Esophagus muscularis mucosa (tissue), 4 donors: ENCODE results near the gene SNAPC4.

Experiments used
- EP300 ChIP-seq: sonication (generic); formaldehyde crosslinking; IDR thresholded peaks from one replicate; pipeline ENCODE4 v1.6.1; 2017; ENCODE audit warnings: antibody characterized with exemption
- POLR2A ChIP-seq: fragments of 450-650 bp; IDR thresholded peaks from one replicate; pipeline ENCODE4 v1.6.1; 2017; ENCODE audit warnings: antibody characterized with exemption, moderate library complexity, mild to moderate bottlenecking, low read depth
- TF ChIP-seq, protein P1 (sequence below), 3 experiments: fragments of 200-600 bp in 2 of 3; fragments of 450-650 bp in 1 of 3; sonication (generic) in 2 of 3; IDR thresholded peaks; one replicate each; pipeline ENCODE4 v1.5.1; 2017 to 2019; ENCODE audit warnings: antibody characterized with exemption in 3 of 3, mild to moderate bottlenecking in 2 of 3, moderate library complexity in 1 of 3

DNA sequence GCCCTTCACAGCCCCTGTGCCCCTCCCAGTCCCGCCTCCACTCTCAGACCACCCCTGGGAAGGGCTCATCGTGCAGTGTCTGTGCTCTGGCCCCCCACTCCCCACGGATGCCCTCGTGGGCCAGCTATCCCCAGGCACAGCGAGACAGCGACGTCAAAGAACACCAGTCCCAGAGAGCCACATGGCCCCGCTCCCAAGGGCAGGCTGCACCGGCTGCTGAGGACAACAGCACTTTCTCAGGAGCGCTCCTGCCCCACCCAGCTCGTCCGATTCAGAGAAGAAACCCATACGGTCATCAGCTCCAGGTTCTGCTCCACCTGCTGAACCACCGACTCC lies 4.8 kb upstream of the SNAPC4 start:
- TF ChIP-seq, protein P1, sequence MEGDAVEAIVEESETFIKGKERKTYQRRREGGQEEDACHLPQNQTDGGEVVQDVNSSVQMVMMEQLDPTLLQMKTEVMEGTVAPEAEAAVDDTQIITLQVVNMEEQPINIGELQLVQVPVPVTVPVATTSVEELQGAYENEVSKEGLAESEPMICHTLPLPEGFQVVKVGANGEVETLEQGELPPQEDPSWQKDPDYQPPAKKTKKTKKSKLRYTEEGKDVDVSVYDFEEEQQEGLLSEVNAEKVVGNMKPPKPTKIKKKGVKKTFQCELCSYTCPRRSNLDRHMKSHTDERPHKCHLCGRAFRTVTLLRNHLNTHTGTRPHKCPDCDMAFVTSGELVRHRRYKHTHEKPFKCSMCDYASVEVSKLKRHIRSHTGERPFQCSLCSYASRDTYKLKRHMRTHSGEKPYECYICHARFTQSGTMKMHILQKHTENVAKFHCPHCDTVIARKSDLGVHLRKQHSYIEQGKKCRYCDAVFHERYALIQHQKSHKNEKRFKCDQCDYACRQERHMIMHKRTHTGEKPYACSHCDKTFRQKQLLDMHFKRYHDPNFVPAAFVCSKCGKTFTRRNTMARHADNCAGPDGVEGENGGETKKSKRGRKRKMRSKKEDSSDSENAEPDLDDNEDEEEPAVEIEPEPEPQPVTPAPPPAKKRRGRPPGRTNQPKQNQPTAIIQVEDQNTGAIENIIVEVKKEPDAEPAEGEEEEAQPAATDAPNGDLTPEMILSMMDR (IDR thresholded peaks at IDR 0.05), result no peak
- TF ChIP-seq POLR2A (no peak), EP300 (no peak)
